Adrenal gland (tissue), 12 donors: ENCODE data around the gene COL12A1. TPM values are rescaled to one million over a fixed set of nuclear protein-coding genes. Genes with fewer than 3 reads are reported as not detected.

Experiments used
- DNase-seq, 7 donors: peaks; one replicate each; pipeline ENCODE4 v3.0.0-alpha.2; 2019 to 2020
- H3K27ac ChIP-seq, 5 donors: fragments of 200-600 bp; sonication (generic) in 4 of 5; 1 replicate in 3 of 5; 2 replicates in 2 of 5; pipeline versions ENCODE4 v1.5.1 to v1.8.0; 2016 to 2020; ENCODE audit warnings: mild to moderate bottlenecking in 1 of 5
- H3K27me3 ChIP-seq: fragments of 200-600 bp; 2 replicates; pipeline ENCODE4 v1.8.0; 2021
- H3K36me3 ChIP-seq, 2 donors: fragments of 200-600 bp; replicated peaks in 1 of 2; 1 replicate in 1 of 2; 2 replicates in 1 of 2; pipeline versions ENCODE4 v1.5.1 to v1.8.0; 2018 to 2022
- H3K4me1 ChIP-seq, 2 donors: fragments of 200-600 bp; replicated peaks in 1 of 2; 1 replicate in 1 of 2; 2 replicates in 1 of 2; pipeline versions ENCODE4 v1.5.1 to v1.8.0; 2018 to 2021
- H3K4me3 ChIP-seq, 4 donors: fragments of 200-600 bp; sonication (generic) in 3 of 4; one replicate each; pipeline ENCODE4 v1.5.1; 2016 to 2018
- H3K9me3 ChIP-seq, 3 donors: fragments of 200-600 bp; sonication (generic) in 1 of 3; replicated peaks in 1 of 3; 1 replicate in 2 of 3; 2 replicates in 1 of 3; pipeline versions ENCODE4 v1.5.1 to v1.8.0; 2016 to 2021
- CTCF ChIP-seq, 6 experiments: fragments of 450-650 bp in 4 of 6; fragments of 200-600 bp in 2 of 6; sonication (generic) in 1 of 6; IDR thresholded peaks; 1 replicate in 5 of 6; 2 replicates in 1 of 6; pipeline versions ENCODE4 v1.5.1 to v1.8.0; 2016 to 2021; ENCODE audit warnings: antibody characterized with exemption in 6 of 6, mild to moderate bottlenecking in 2 of 6, moderate library complexity in 1 of 6
- POLR2A ChIP-seq, 2 donors: fragments of 450-650 bp; IDR thresholded peaks; one replicate each; pipeline ENCODE4 v1.6.1; 2017; ENCODE audit warnings: antibody characterized with exemption in 2 of 2, mild to moderate bottlenecking in 2 of 2, moderate library complexity in 1 of 2
- WGBS, 4 donors: extraction: QIAGEN DNeasy Blood & Tissue Kit in 2 of 4; methylation state at CpG; one replicate each; pipeline versions ENCODE4 v1.1.5 to v1.1.7; 2013 to 2017; 5-methylcytosine and 5-hydroxymethylcytosine counted together
- intact Hi-C, 2 donors: fragments of 100-400 bp; cut with DNase I; formaldehyde crosslinking; loops; one replicate each; pipeline versions ENCODE4 v1.14.1 to v1.15.0; 2022 to 2023
- polyA plus RNA-seq, 3 donors: library from polyadenylated mRNA; stranded (reverse); fragments of 200-250 nt in 2 of 3; fragments of 350-450 nt in 1 of 3; fragmentation: Illumina TruSeq in 1 of 3; extraction: RNeasy Lipid Tissue Mini Kit (QIAGEN cat#74804) in 1 of 3; gene quantifications; one replicate each; pipeline ENCODE4 v1.2.3, GENCODE V29; 2013 to 2014
- total RNA-seq, 9 donors: library from RNA; depleted of rRNA in 4 of 9; stranded (reverse); fragments of >200 nt in 4 of 9; fragments of 120-200 nt in 1 of 9; fragmentation: NEBNext Ultra II Directional in 1 of 9; extraction: Animal tissue kit (Norgen Biotek cat#: 25700) in 1 of 9; gene quantifications; one replicate each; pipeline versions ENCODE4 v1.1.0 to v1.2.4, GENCODE V29; 2013 to 2023
- donor health status: healthy with polysubstance abuse.
- donor health status: Bipolar disorder and iron deficiency.
- donor health status: DM: yes; HTN: yes; CAD: no.
- donor health status: DM: no; HTN: no; CAD: no.
- donor health status: DM: no; HTN: no; CAD: no.
- donor health status: DM: yes; HTN: yes; CAD: no.

COL12A1 gene
- total and polyA plus RNA-seq, 12 donors: 13.0 to 106 (median 54.2) TPM

- Histone ChIP-seq H3K27ac (no peak overlapping the region), H3K9me3 (no peaks in the 10 kb centered on the region), H3K4me3 (no peak overlapping the region), H3K27me3 (no peaks in the 10 kb centered on the region), H3K4me1 (no peaks in the 10 kb centered on the region), H3K36me3 (no peaks in the 10 kb centered on the region)
- no peak for DNase-seq
- intact Hi-C loops: no loop called here
- TF ChIP-seq POLR2A (IDR thresholded peaks at IDR 0.05): no peak
- TF ChIP-seq CTCF (IDR thresholded peaks at IDR 0.05): no peak
These were observed 96.8 kb downstream of the COL12A1 start for GRCh38 chr6:75109022-75109421.

GRCh38 chr6:75108333-75108974 is 97.4 kb downstream of the COL12A1 start:
- 56 to 72% (median 63%) methylated on average over 2 of the region's 2 CpGs for WGBS, 4 donors
- DNase-seq: no peak

GRCh38 chr6:75107913-75108312 is 97.9 kb downstream of the COL12A1 start:
- intact Hi-C loops: no loop called here
- Histone ChIP-seq H3K36me3 (no peaks in the 10 kb centered on the region), H3K4me3 (no peak overlapping the region), H3K27me3 (no peaks in the 10 kb centered on the region), H3K27ac (no peak overlapping the region), H3K9me3 (no peaks in the 10 kb centered on the region), H3K4me1 (peaks cover 0 to 6% of the 10 kb centered on the region in 2 donors)
- TF ChIP-seq CTCF (IDR thresholded peaks at IDR 0.05): no peak
- TF ChIP-seq POLR2A (IDR thresholded peaks at IDR 0.05): no peak
- no peak for DNase-seq

More at GRCh38 chr6:75108333-75108974, 97.4 kb downstream of the COL12A1 start:
- H3K36me3 ChIP-seq: no peaks in the 10 kb centered on the region
- H3K4me1 ChIP-seq: peaks cover 0 to 1% of the 10 kb centered on the region in 2 donors
- TF ChIP-seq POLR2A (IDR thresholded peaks at IDR 0.05) (no peak), CTCF (IDR thresholded peaks at IDR 0.05) (no peak)
- H3K4me3 ChIP-seq: no peak overlapping the region
- intact Hi-C loops: no loop called here
- H3K9me3 ChIP-seq: no peaks in the 10 kb centered on the region
- no peaks in the 10 kb centered on the region for H3K27me3 ChIP-seq
- no peak overlapping the region for H3K27ac ChIP-seq

- no peak for TF ChIP-seq CTCF (IDR thresholded peaks at IDR 0.05)
- TF ChIP-seq POLR2A (IDR thresholded peaks at IDR 0.05): no peak
- Histone ChIP-seq H3K27me3 (no peaks in the 10 kb centered on the region), H3K27ac (no peak overlapping the region), H3K4me3 (no peak overlapping the region), H3K9me3 (no peaks in the 10 kb centered on the region), H3K36me3 (no peaks in the 10 kb centered on the region), H3K4me1 (peaks cover 0 to 6% of the 10 kb centered on the region in 2 donors)
- intact Hi-C loops: no loop called here
- 73 to 85% (median 82%) methylated on average over 2 of the region's 2 CpGs for WGBS, 4 donors
- DNase-seq: no peak
These were observed 99.4 kb downstream of the COL12A1 start for GRCh38 chr6:75106426-75106825.
